CD4-positive, alpha-beta T cell treated with Interleukin-4 for 1 hour (primary cell): Measurements from ENCODE around the gene ATG9A.
"Not testable (repeated sequence)": the region's sequence is repeated elsewhere in the genome, so short reads cannot be mapped to it uniquely, and the experiment has no call there.

Source experiments
- DNase-seq, 2 donors: peaks; one replicate each; pipeline ENCODE4 v3.0.0-alpha.2; 2020 to 2022

The ATG9A gene

GRCh38 chr2:219229305-219230058 lies at the start of gene ATG9A, which contains the start of gene ANKZF1:
Gene ATG9A (minus strand): TSS chr2:219229636. CDS start chr2:219228024, 1,612 bp downstream.
Gene ANKZF1 (plus strand): TSS chr2:219229806. CDS start chr2:219230258, 452 bp downstream.
- peak; percentile 99 for DNase-seq

- no peak for DNase-seq
Observed at GRCh38 chr2:219278655-219279150, 49.3 kb upstream of the ATG9A start.

GRCh38 chr2:219277703-219278654 lies 48.5 kb upstream of the ATG9A start:
- DNase-seq: peak; percentile 80 to 81

- DNase-seq: no peak
Observed at GRCh38 chr2:219274361-219274921, 45.0 kb upstream of the ATG9A start.

- no peak for DNase-seq
Observed at GRCh38 chr2:219273937-219274336, 44.5 kb upstream of the ATG9A start.

- DNase-seq: no peak
Observed at GRCh38 chr2:219272995-219273394, 43.6 kb upstream of the ATG9A start.

- no peak for DNase-seq
Observed at GRCh38 chr2:219272356-219272755, 42.9 kb upstream of the ATG9A start.

GRCh38 chr2:219271021-219271420 lies 41.6 kb upstream of the ATG9A start:
- no peak for DNase-seq

- DNase-seq: no peak
Observed at GRCh38 chr2:219270055-219270372, 40.6 kb upstream of the ATG9A start.

GRCh38 chr2:219269362-219270054 lies 40.1 kb upstream of the ATG9A start:
- DNase-seq: no peak

- DNase-seq: no peak
Observed at GRCh38 chr2:219268294-219268693, 38.9 kb upstream of the ATG9A start.

- DNase-seq: no peak
Observed at GRCh38 chr2:219266886-219267285, 37.5 kb upstream of the ATG9A start.

GRCh38 chr2:219266232-219266631 lies 36.8 kb upstream of the ATG9A start:
- DNase-seq: no peak

GRCh38 chr2:219261024-219261855 lies 31.8 kb upstream of the ATG9A start:
- DNase-seq: no peak

- DNase-seq: not testable (repeated sequence)
Observed at GRCh38 chr2:219258942-219259341, 29.5 kb upstream of the ATG9A start.

GRCh38 chr2:219254590-219255201 lies 25.3 kb upstream of the ATG9A start:
- peak; percentile 63 to 71 for DNase-seq

- DNase-seq: peak; percentile 91 to 93
Observed at GRCh38 chr2:219253753-219254589, 24.5 kb upstream of the ATG9A start, which contains the start of gene TUBA4A. Gene TUBA4A (minus strand): TSS chr2:219253918. CDS start chr2:219253858, 60 bp downstream.

- peak; percentile 49 to 58 for DNase-seq
Observed at GRCh38 chr2:219252900-219253752, 23.7 kb upstream of the ATG9A start, which contains the start of gene TUBA4B. Gene TUBA4B (plus strand): TSS chr2:219253243. CDS start chr2:219253408, 165 bp downstream.

- no peak for DNase-seq
Observed at GRCh38 chr2:219252570-219252899, 23.1 kb upstream of the ATG9A start.
